ENCODE data around the gene MCF2L. TPM values are rescaled to one million over a fixed set of nuclear protein-coding genes. Genes with fewer than 3 reads are reported as not detected.

The MCF2L gene
- total and polyA plus RNA-seq, 9 of the 15 experiments (the other 6 are each of a cell fraction or from before 2014, with no cell fraction given) = 0.05 to 0.25 (median 0.18) TPM; not detected in 5

- FAIRE-seq = no peak
- CTCF ChIA-PET (ENCODE audit: low intra/inter-chr PET ratio) = no interaction called here
- in situ Hi-C loops (cut with MboI) (loop anchor here (25.0 kb wide), 1 partner anchor 454 kb away; no protein-coding TSS in a partner anchor), intact Hi-C loops (cut with micrococcal nuclease) (no loop called here)
- Histone ChIP-seq H3K9me3 (replicated peaks; ENCODE audit: control insufficient read depth, insufficient read depth, low read depth, low read length) (no peaks in the 10 kb centered on the region), H4K20me1 (replicated peaks; ENCODE audit: control insufficient read depth, insufficient read depth, low read length) (no peaks in the 10 kb centered on the region), H3K4me2 (ENCODE audit: insufficient read depth, low read length) (no peak overlapping the region), H3K79me2 (ENCODE audit: control insufficient read depth, insufficient read depth, low read length) (no peaks in the 10 kb centered on the region), H3K27me3 (ENCODE audit: control insufficient read depth in 2 of 2, insufficient read depth in 2 of 2, low read length in 2 of 2) (peaks cover 2 to 37% of the 10 kb centered on the region in 2 experiments; a peak in 4 of 5 replicates), H3K27ac (ENCODE audit: extremely low read depth, low read depth, low read length) (no peak overlapping the region), H2AFZ (ENCODE audit: low read depth, low read length) (no peak overlapping the region), H3K9ac (ENCODE audit: insufficient read depth in 1 of 2, low read depth in 2 of 2, low read length in 2 of 2) (no peak overlapping the region), H3K9me1 (ENCODE audit: control insufficient read depth, insufficient read depth, low read length) (no peaks in the 10 kb centered on the region), H3K4me1 (replicated peaks in 1 of 2; ENCODE audit: control insufficient read depth in 2 of 2, insufficient read depth in 2 of 2, low read length in 2 of 2) (no peaks in the 10 kb centered on the region; a peak in 1 of 5 replicates), H3K36me3 (ENCODE audit: control insufficient read depth, insufficient read depth, low read length) (no peaks in the 10 kb centered on the region), H3K4me3 (no peak overlapping the region)
- DNase-seq (ENCODE audit: extremely low read depth in 1 of 4, low spot score in 3 of 4) = no peak
- ATAC-seq = no peak
- no TSS peak for BruUV-seq (replicated peaks)
- 0% methylated on average over 6 of the region's 7 CpGs for WGBS (ENCODE audit: insufficient coverage, low coverage, missing lambda C conversion rate)
- POLR2A ChIA-PET = interaction anchor here (0.7 kb wide), 1 partner anchor 24 kb away, joined by 3 read pairs; no protein-coding TSS in a partner anchor
- TF ChIP-seq ZNF785 (CRISPR knock-in tag; IDR thresholded peaks at IDR 0.05) (no peak), ZNF57 (CRISPR knock-in tag; IDR thresholded peaks at IDR 0.05) (no peak), SRSF3 (IDR thresholded peaks at IDR 0.05; ENCODE audit: insufficient read depth, low read length) (no peak), MEIS2 (IDR thresholded peaks at IDR 0.05; ENCODE audit: partially characterized antibody) (no peak), CCNT2 (IDR thresholded peaks at IDR 0.05; ENCODE audit: borderline replicate concordance, extremely low read depth, insufficient read length, low read depth, low read length) (no peak), MYC (IDR thresholded peaks at IDR 0.05; ENCODE audit: low read depth, low read length) (no peak), MYC (CRISPR knock-in tag; IDR thresholded peaks at IDR 0.05; ENCODE audit: borderline replicate concordance, low read depth) (no peak), TBP (optimal IDR thresholded peaks at IDR 0.05; ENCODE audit: low read depth, low read length) (no peak), SPI1 (IDR thresholded peaks at IDR 0.05; ENCODE audit: borderline replicate concordance, low read depth, low read length) (no peak), ZFP1 (CRISPR knock-in tag; IDR thresholded peaks at IDR 0.05) (no peak), CAMTA2 (CRISPR knock-in tag; conservative IDR thresholded peaks at IDR 0.05) (no peak), ARID2 (IDR thresholded peaks at IDR 0.05) (no peak), BACH1 (tag; IDR thresholded peaks at IDR 0.05) (no peak), DNMT1 (IDR thresholded peaks at IDR 0.05) (no peak), CBX1 (IDR thresholded peaks at IDR 0.05; ENCODE audit: low read depth) (no peak), HDGF (IDR thresholded peaks at IDR 0.05) (no peak), CUX1 (CRISPR knock-in tag; IDR thresholded peaks at IDR 0.05) (no peak), FOXJ2 (tag; IDR thresholded peaks at IDR 0.05) (no peak), HDAC2 (IDR thresholded peaks at IDR 0.05) (no peak), POLR2A (conservative IDR thresholded peaks at IDR 0.05) (no peak), ZNF586 (CRISPR knock-in tag; conservative IDR thresholded peaks at IDR 0.05) (no peak)
Measured at GRCh38 chr13:112933649-112934048, 35.4 kb upstream of the MCF2L start.

All from K562 (cell line).